Amniotic stem cell (primary cell): Measurements from ENCODE around the gene GMDS.

Source experiments
- DNase-seq: peaks from one replicate; lab custom pipeline; 2025; lab: John Stamatoyannopoulos, UW

GMDS gene

DNA sequence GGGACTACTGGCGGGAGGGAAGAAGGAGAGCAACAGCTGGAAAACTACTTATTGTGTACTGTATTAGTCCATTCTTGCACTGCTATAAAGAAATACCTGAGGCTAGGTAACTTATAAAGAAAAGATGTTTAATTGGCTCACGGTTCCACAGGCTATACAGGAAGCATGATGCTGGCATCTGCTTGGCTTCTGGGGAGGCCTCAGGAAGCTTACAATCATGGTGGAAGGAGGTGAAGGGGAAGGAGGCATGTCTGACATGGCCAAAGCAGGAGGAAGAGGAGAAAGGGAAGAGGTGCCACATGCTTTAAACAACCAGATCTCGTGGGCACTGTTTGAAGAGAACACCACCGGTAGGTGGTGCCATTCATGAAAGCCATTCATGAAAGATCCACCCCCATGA lies 67.3 kb downstream of the GMDS start:
- no peak for DNase-seq

- no peak for DNase-seq
Measured at GRCh38 chr6:2175825-2176224, 69.6 kb downstream of the GMDS start.

DNA sequence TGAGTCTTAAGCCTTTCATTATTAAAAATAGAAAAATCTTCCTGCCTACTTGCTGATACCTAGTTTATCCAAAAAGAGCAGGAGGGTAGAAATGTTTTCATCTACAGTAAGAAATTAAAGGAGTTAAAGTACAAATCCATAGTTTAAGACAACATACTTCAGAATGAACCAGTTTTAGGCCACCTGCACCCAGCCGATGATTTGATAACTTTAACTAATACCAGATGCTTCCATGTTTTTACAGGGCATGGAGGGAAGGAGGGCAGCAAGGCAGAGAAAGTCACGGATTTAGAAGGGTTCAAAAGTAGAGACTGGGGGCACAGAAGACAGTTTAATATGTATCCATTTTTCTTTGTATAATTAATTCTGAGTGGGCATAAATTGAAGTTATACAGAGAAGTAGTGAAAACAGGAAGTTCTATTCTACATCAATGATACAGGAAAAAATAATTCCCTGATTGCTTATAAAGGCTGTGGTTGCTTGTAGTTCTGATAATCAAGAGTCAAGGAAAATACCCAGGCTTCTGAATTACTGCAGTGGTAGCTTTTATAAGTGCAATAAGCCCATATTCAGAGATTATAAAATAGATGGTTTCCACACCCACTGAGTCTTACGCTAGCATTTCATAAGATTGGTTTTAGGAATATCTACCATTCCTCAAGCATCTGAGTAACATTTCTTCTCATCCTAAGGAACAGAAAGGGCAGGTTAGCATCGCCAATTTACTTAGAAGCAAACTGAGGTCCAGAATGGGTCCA lies 72.0 kb downstream of the GMDS start:
- no peak for DNase-seq

GRCh38 chr6:2171728-2172127 lies 73.7 kb downstream of the GMDS start:
- DNase-seq, result no peak

- no peak for DNase-seq
Measured at GRCh38 chr6:2168480-2168879, 76.9 kb downstream of the GMDS start.

DNA sequence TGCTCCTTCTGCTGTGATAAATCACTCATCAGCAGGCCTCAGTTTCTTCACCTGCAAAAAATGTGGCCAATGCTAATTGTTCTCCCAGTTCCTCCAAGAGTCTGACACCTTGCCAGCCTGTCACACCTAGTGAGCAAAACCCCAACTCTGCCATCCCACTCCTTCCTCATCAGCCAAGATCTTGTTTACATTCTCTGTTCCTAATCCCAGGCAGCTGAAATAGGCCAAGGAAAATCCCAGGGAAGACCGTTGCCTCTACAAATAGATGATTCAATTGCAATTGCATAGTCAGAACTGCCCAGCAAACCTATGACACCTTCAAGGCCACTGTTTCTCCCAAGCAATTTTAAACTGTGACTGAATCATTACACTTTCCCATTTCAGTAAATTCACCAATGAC lies 78.7 kb downstream of the GMDS start:
- DNase-seq, result no peak

- DNase-seq, result no peak
Measured at GRCh38 chr6:2165286-2165685, 80.1 kb downstream of the GMDS start.

GRCh38 chr6:2164481-2164880 lies 80.9 kb downstream of the GMDS start:
- DNase-seq, result no peak

- DNase-seq, result no peak
Measured at GRCh38 chr6:2162079-2162445, 83.3 kb downstream of the GMDS start.

- no peak for DNase-seq
Measured at GRCh38 chr6:2158596-2159271, 86.7 kb downstream of the GMDS start.

GRCh38 chr6:2157441-2158127 lies 87.8 kb downstream of the GMDS start:
- peak; percentile 34 for DNase-seq

DNA sequence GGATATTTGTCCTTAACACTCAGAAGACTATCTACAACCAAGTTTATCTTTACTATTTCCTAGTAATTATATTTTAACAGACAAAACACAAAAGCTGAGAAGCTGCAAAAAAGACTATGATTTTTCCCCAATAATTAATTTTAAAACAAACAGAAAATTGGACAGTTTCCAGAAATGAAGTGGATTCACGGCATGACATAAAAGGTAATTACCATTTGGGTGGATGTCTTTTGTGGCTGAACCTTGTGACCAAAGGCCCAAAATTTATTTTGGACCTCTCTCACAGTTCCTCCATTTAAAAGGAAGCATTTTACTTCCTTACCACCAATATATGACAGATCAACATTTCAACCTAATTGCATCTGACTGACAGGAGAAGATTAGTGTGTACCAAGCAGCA lies 90.2 kb downstream of the GMDS start:
- no peak for DNase-seq

GRCh38 chr6:2149361-2150006 lies 95.9 kb downstream of the GMDS start:
- no peak for DNase-seq

GRCh38 chr6:2148748-2149147 lies 96.7 kb downstream of the GMDS start:
- no peak for DNase-seq

GRCh38 chr6:2147766-2148448 lies 97.5 kb downstream of the GMDS start:
- DNase-seq, result no peak

- DNase-seq, result no peak
Measured at GRCh38 chr6:2147261-2147660, 98.1 kb downstream of the GMDS start.

DNA sequence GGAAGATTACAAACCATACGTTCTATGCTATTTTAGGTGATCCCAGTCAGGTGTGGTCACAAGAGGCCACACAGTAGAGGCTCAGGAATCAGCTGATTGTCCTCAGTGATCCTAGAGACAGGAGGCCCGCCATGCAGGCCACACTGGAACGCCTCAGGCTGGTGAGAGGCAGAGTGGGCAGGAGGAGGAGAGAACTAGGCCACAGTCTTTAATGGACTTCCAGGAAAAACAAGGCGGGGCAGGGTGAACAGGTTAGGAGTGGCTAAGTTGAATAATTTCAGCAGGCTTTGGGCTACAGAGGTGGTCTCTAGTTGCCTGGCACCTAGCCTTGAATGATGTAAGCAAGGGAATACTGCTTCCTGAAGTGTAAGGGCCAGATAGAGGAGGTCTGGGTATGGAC lies 101.2 kb downstream of the GMDS start:
- no peak for DNase-seq

- DNase-seq, result no peak
Measured at GRCh38 chr6:2141644-2142290, 103.6 kb downstream of the GMDS start.

- no peak for DNase-seq
Measured at GRCh38 chr6:2140438-2141128, 104.8 kb downstream of the GMDS start.

DNA sequence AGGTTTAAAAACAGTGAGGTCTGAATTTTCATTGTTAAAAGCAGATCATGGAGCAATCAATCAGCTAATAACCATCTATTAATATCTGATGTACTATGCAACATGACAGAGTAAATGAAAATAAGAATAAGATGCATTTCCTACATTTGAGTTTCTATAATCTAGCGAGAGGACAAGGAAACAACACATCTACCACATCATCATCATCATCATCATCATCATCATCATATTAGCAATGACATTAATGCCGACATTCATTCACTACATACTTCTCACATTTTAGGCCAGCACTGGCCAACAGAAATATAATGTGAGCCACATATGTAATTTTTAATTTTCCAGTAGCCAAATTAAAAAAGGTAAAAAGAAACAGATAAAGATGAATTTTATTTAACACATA lies 110.0 kb downstream of the GMDS start:
- no peak for DNase-seq

- DNase-seq, result no peak
Measured at GRCh38 chr6:2134554-2134953, 110.9 kb downstream of the GMDS start.
